ENCODE measurements around the gene TMEM63C.

- no peak for TF ChIP-seq CTCF (IDR thresholded peaks at IDR 0.05; ENCODE audit: extremely low read depth in 1 of 2, insufficient read depth in 1 of 2, low read depth in 1 of 2, low read length in 2 of 2)
- TF ChIP-seq POLR2AphosphoS5 (IDR thresholded peaks at IDR 0.05; ENCODE audit: insufficient read depth, low read depth, low read length): no peak
- no peak for TF ChIP-seq JUN (IDR thresholded peaks at IDR 0.05; ENCODE audit: borderline replicate concordance, insufficient read depth, insufficient read length, low read depth)
- TF ChIP-seq POLR2A (IDR thresholded peaks at IDR 0.05; ENCODE audit: low read depth, low read length): no peak
- TF ChIP-seq GATA2 (IDR thresholded peaks at IDR 0.05; ENCODE audit: insufficient read depth, insufficient read length, low read depth, low read length): no peak
- no peak for TF ChIP-seq MAX (IDR thresholded peaks at IDR 0.05; ENCODE audit: insufficient read depth, insufficient read length)
Measured at GRCh38 chr14:77221241-77221871, 39.8 kb downstream of the TMEM63C start.
